SU-DHL-6 (cell line): ENCODE results near the gene PARD6G.

Source experiments
- H2AFZ ChIP-seq: fragments of 200-600 bp; sonication (generic); 2 replicates; pipeline ENCODE4 v1.6.1; 2014; ENCODE audit warnings: low read depth, mild to moderate bottlenecking, moderate library complexity, mixed read lengths, antibody characterized with exemption, low read length; ENCODE audit not compliant: severe bottlenecking
- H3F3A ChIP-seq: fragments of 200-600 bp; shearing (Covaris generic); 2 replicates; pipeline ENCODE4 v1.6.0; 2016; ENCODE audit warnings: antibody characterized with exemption, mild to moderate bottlenecking; ENCODE audit not compliant: insufficient read depth
- H3K27ac ChIP-seq: fragments of 200-600 bp; sonication (generic); 2 replicates; pipeline ENCODE4 v1.5.1; 2016; ENCODE audit warnings: low read depth, mild to moderate bottlenecking, low read length, moderate library complexity, mixed read lengths
- H3K27me3 ChIP-seq: fragments of 200-600 bp; sonication (generic), shearing (Covaris generic); 2 replicates; pipeline ENCODE4 v1.6.0; 2014; ENCODE audit warnings: mild to moderate bottlenecking, low read length
- H3K36me3 ChIP-seq: fragments of 200-600 bp; sonication (generic); 2 replicates; pipeline ENCODE4 v1.6.1; 2014; ENCODE audit warnings: mild to moderate bottlenecking, low read length, mixed read lengths
- H3K4me2 ChIP-seq: fragments of 300-600, 200-600 bp; shearing (Covaris generic), sonication (generic); 2 replicates; pipeline ENCODE4 v1.6.0; 2014; ENCODE audit warnings: low read length, low read depth, mild to moderate bottlenecking; ENCODE audit not compliant: poor library complexity, severe bottlenecking
- H3K4me3 ChIP-seq: fragments of 200-600 bp; sonication (generic); 2 replicates; pipeline ENCODE4 v1.5.1; 2014; ENCODE audit warnings: antibody characterized with exemption, low read length, mild to moderate bottlenecking, mixed read lengths; ENCODE audit not compliant: insufficient read depth, poor library complexity, severe bottlenecking
- H3K79me2 ChIP-seq: fragments of 200-600 bp; sonication (generic); 2 replicates; pipeline ENCODE4 v1.6.1; 2014; ENCODE audit warnings: mild to moderate bottlenecking, low read length, moderate library complexity; ENCODE audit not compliant: insufficient read depth
- H3K9ac ChIP-seq: fragments of 200-600 bp; sonication (generic); 2 replicates; pipeline ENCODE4 v1.7.0; 2014; ENCODE audit warnings: mild to moderate bottlenecking, low read length
- H3K9me2 ChIP-seq: fragments of 200-600 bp; sonication (generic); replicated peaks from 2 replicates; pipeline ENCODE4 v1.6.1; 2014; ENCODE audit warnings: low read length; ENCODE audit not compliant: insufficient read depth
- H3K9me3 ChIP-seq: fragments of 200-600 bp; sonication (generic); 2 replicates; pipeline ENCODE4 v1.6.1; 2014; ENCODE audit warnings: low read length, mixed read lengths; ENCODE audit not compliant: insufficient read depth
- H4K20me1 ChIP-seq: fragments of 200-600 bp; sonication (generic); 2 replicates; pipeline ENCODE4 v1.6.1; 2014; ENCODE audit warnings: low read depth, mild to moderate bottlenecking, antibody characterized with exemption, low read length, moderate library complexity, mixed read lengths
- CTCF ChIP-seq: fragments of 200-600 bp; sonication (generic); IDR thresholded peaks from one replicate; pipeline ENCODE4 v1.5.1; 2017; ENCODE audit warnings: antibody characterized with exemption, mild to moderate bottlenecking, low read length, moderate library complexity; ENCODE audit not compliant: insufficient read depth, poor library complexity, severe bottlenecking
- EZH2phosphoT487 ChIP-seq: fragments of 200-600 bp; sonication (generic), shearing (Covaris generic); conservative IDR thresholded peaks from 2 replicates; pipeline ENCODE4 v1.6.1; 2018; ENCODE audit warnings: mild to moderate bottlenecking, antibody characterized with exemption, low read length, moderate library complexity, mixed read lengths

Gene PARD6G

DNA sequence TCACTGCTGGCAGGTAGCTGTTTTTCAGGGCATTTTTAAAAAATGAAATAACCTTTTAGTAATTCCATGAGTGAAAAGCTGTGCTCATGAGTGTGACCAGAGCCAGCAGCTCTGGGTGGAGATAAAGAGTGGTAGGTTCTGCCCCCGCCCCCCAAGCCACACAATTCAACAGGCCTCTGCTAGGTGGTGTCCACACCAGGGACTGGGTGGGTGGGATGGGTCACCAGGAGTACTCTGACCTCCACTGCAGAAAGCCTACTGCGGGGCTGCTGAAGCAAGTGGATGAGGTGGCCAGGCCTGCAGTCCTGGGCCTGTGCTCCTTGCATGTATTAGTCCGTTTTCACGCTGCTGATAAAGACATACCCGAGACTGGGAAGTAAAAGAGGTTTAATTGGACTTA, 15.3 kb downstream of the PARD6G start:
- Histone ChIP-seq H3K4me2 (no peak overlapping the region), H2AFZ (no peak overlapping the region), H3F3A (no peaks in the 10 kb centered on the region), H4K20me1 (no peaks in the 10 kb centered on the region), H3K9me2 (no peaks in the 10 kb centered on the region), H3K79me2 (no peaks in the 10 kb centered on the region), H3K9me3 (no peaks in the 10 kb centered on the region), H3K27ac (no peak overlapping the region), H3K4me3 (no peak overlapping the region), H3K9ac (no peak overlapping the region), H3K27me3 (no peaks in the 10 kb centered on the region), H3K36me3 (no peaks in the 10 kb centered on the region)
- TF ChIP-seq EZH2phosphoT487: no peak
- no peak for TF ChIP-seq CTCF

DNA sequence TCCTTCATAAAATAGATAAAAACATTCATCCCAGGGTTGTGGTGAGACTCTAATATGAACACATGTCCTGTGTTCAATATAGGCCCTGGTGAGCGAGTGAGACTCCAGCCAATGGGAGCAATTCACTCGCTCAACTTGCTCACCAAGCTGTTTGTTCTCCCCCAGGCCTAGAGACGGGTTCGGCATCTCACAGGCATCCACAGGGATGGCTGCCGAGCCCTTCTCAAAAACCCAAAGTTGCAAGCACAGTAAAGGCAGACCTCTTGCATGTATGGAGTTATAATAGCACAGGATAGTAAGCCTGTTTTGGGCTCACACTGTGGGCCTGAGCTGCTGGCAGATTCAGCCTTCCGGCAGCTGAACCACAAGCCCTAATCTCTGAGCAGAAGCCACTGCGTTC, 15.7 kb downstream of the PARD6G start:
- Histone ChIP-seq H3K9me3 (no peaks in the 10 kb centered on the region), H2AFZ (no peak overlapping the region)
- TF ChIP-seq EZH2phosphoT487: no peak
- TF ChIP-seq CTCF: no peak

GRCh38 chr18:80231151-80231550, 16.2 kb downstream of the PARD6G start:
- no peak overlapping the region for H3K9ac ChIP-seq
- no peak for TF ChIP-seq CTCF
- TF ChIP-seq EZH2phosphoT487: no peak
- H3K27ac ChIP-seq: no peak overlapping the region
- H2AFZ ChIP-seq: no peak overlapping the region
- no peaks in the 10 kb centered on the region for H3K79me2 ChIP-seq
- H3K27me3 ChIP-seq: 0 out of 2 replicates have a peak, but pooled peaks cover 3% of the 10 kb centered on the region
- no peaks in the 10 kb centered on the region for H3K9me3 ChIP-seq
- no peaks in the 10 kb centered on the region for H3K9me2 ChIP-seq
- H4K20me1 ChIP-seq: no peaks in the 10 kb centered on the region
- no peak overlapping the region for H3K4me3 ChIP-seq
- H3K36me3 ChIP-seq: no peaks in the 10 kb centered on the region
- H3K4me2 ChIP-seq: no peak overlapping the region
- no peaks in the 10 kb centered on the region for H3F3A ChIP-seq

More for the DNA sequence above, 15.7 kb downstream of the PARD6G start:
- Histone ChIP-seq H3K36me3 (no peaks in the 10 kb centered on the region), H4K20me1 (no peaks in the 10 kb centered on the region), H3K27me3 (0 out of 2 replicates have a peak, but pooled peaks cover 3% of the 10 kb centered on the region), H3K4me3 (no peak overlapping the region), H3K4me2 (no peak overlapping the region), H3K9me2 (no peaks in the 10 kb centered on the region), H3K79me2 (no peaks in the 10 kb centered on the region), H3F3A (no peaks in the 10 kb centered on the region), H3K27ac (no peak overlapping the region), H3K9ac (no peak overlapping the region)
